Prostate gland (tissue), 2 donors: ENCODE results near the gene CUX1. TPM values are rescaled to one million over a fixed set of nuclear protein-coding genes. Genes with fewer than 3 reads are reported as not detected.
"Not testable (repeated sequence)": the region's sequence is repeated elsewhere in the genome, so short reads cannot be mapped to it uniquely, and the experiment has no call there.

ENCODE experiments used
- DNase-seq: peaks from one replicate; pipeline ENCODE4 v3.0.0-alpha.2; 2019; ENCODE audit warnings: low spot score
- H3K27ac ChIP-seq, 2 donors: fragments of 200-600 bp; sonication (generic); 2 replicates each; pipeline ENCODE4 v1.5.1; 2017 to 2019
- H3K27me3 ChIP-seq: fragments of 200-600 bp; sonication (generic); replicated peaks from 2 replicates; pipeline ENCODE4 v1.5.1; 2019; ENCODE audit not compliant: insufficient read depth
- H3K36me3 ChIP-seq, 2 donors: fragments of 200-600 bp; sonication (generic); 1 replicate in 1 of 2; 2 replicates in 1 of 2; pipeline versions ENCODE4 v1.5.1 to v1.8.1; 2017 to 2019
- H3K4me1 ChIP-seq: fragments of 200-600 bp; sonication (generic); replicated peaks from 2 replicates; pipeline ENCODE4 v1.5.1; 2019
- H3K4me3 ChIP-seq, 2 donors: fragments of 200-600 bp; sonication (generic); 2 replicates each; pipeline ENCODE4 v1.5.1; 2017 to 2019
- H3K9me3 ChIP-seq: fragments of 200-600 bp; sonication (generic); 2 replicates; pipeline ENCODE4 v1.5.1; 2017
- POLR2A ChIP-seq: fragments of 450-650 bp; IDR thresholded peaks from one replicate; pipeline ENCODE4 v1.6.1; 2016; ENCODE audit warnings: antibody characterized with exemption, mild to moderate bottlenecking
- POLR2AphosphoS5 ChIP-seq: sonication (generic); formaldehyde crosslinking; IDR thresholded peaks from one replicate; pipeline ENCODE4 v1.6.1; 2017; ENCODE audit warnings: antibody characterized with exemption
- WGBS: methylation state at CpG from one replicate; pipeline ENCODE4 v1.1.5; 2018; 5-methylcytosine and 5-hydroxymethylcytosine counted together
- intact Hi-C: fragments of 100-400 bp; cut with DNase I; formaldehyde crosslinking; loops from one replicate; pipeline ENCODE4 v1.14.2; 2022
- total RNA-seq, 2 donors: library from RNA; depleted of rRNA; stranded (reverse); fragments of >200 nt; gene quantifications; one replicate each; pipeline ENCODE4 v1.1.0, GENCODE V29; 2016
- TF ChIP-seq, protein P1 (sequence below), 4 experiments: fragments of 200-600 bp in 2 of 4; fragments of 450-650 bp in 2 of 4; sonication (generic) in 2 of 4; IDR thresholded peaks; 1 replicate in 3 of 4; 2 replicates in 1 of 4; pipeline ENCODE4 v1.5.1; 2016 to 2019; ENCODE audit warnings: antibody characterized with exemption in 4 of 4, mild to moderate bottlenecking in 2 of 4, moderate library complexity in 2 of 4

Gene CUX1
- total RNA-seq, 2 donors from 2014 or later = 96.3 to 99.2 TPM

DNA sequence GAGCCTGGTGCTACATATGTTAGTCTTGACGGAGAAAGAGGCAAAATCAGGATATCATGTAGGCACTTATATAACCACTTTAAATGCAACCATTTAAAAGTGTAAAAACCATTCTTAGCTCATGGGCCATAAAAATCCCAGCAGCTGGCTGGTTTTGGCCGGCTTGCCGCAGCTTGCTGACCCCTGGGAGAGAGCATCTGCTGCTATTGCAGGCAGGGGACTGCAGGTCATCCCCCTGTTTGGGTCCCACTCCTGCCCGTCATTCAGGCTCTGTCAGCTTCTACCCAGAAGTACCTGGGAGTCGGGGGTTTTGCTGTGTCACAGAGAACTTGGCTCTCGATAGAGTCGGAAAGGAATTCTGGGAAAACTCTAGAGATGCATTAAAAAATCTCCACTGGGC lies 187.4 kb downstream of the CUX1 start:
- H3K27me3 ChIP-seq = no peaks in the 10 kb centered on the region
- no peaks in the 10 kb centered on the region for H3K36me3 ChIP-seq
- H3K9me3 ChIP-seq = no peaks in the 10 kb centered on the region
- H3K4me1 ChIP-seq = no peaks in the 10 kb centered on the region
- TF ChIP-seq POLR2AphosphoS5 (no peak), POLR2A (no peak)
- TF ChIP-seq, protein P1, sequence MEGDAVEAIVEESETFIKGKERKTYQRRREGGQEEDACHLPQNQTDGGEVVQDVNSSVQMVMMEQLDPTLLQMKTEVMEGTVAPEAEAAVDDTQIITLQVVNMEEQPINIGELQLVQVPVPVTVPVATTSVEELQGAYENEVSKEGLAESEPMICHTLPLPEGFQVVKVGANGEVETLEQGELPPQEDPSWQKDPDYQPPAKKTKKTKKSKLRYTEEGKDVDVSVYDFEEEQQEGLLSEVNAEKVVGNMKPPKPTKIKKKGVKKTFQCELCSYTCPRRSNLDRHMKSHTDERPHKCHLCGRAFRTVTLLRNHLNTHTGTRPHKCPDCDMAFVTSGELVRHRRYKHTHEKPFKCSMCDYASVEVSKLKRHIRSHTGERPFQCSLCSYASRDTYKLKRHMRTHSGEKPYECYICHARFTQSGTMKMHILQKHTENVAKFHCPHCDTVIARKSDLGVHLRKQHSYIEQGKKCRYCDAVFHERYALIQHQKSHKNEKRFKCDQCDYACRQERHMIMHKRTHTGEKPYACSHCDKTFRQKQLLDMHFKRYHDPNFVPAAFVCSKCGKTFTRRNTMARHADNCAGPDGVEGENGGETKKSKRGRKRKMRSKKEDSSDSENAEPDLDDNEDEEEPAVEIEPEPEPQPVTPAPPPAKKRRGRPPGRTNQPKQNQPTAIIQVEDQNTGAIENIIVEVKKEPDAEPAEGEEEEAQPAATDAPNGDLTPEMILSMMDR (IDR thresholded peaks at IDR 0.05) = no peak
- WGBS = 77% methylated on average over 7 of the region's 7 CpGs
- no peak overlapping the region for H3K4me3 ChIP-seq
- no peak for DNase-seq
- intact Hi-C loops = no loop called here
- H3K27ac ChIP-seq = no peak overlapping the region

DNA sequence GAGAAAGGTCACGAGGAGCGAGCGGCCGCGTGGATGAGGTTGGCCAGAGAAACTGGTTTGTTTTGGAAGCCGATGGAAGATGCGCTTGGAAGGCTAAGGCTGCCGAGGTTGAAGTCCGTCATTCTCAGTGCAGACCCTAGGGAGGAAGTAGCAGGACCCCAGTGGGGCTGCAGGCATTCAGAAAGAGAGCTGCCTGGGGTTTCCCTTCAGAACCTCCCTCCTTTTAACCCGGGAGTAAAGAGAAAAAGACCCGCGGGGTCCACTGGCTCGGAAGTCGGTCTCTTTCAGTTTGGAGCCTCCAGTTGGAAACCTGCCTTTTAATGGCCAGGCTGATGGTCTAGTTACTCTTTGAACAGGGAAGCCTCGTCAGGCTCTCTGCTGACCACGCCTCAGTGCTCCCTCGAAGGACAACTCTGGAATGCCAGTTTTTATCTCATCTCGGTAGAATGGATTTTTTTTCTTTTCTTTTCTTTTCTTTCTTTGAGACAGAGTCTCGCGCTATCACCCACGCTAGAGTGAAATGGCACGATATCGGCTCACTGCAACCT lies 188.6 kb downstream of the CUX1 start:
- Histone ChIP-seq H3K36me3 (no peaks in the 10 kb centered on the region), H3K4me1 (no peaks in the 10 kb centered on the region), H3K9me3 (no peaks in the 10 kb centered on the region), H3K27me3 (no peaks in the 10 kb centered on the region), H3K4me3 (no peak overlapping the region), H3K27ac (no peak overlapping the region)
- no peak for TF ChIP-seq POLR2AphosphoS5
- TF ChIP-seq POLR2A = no peak
- TF ChIP-seq, protein P1 (IDR thresholded peaks at IDR 0.05) = no peak
- WGBS = 96% methylated on average over 23 of the region's 23 CpGs
- intact Hi-C loops = no loop called here
- DNase-seq = no peak

DNA sequence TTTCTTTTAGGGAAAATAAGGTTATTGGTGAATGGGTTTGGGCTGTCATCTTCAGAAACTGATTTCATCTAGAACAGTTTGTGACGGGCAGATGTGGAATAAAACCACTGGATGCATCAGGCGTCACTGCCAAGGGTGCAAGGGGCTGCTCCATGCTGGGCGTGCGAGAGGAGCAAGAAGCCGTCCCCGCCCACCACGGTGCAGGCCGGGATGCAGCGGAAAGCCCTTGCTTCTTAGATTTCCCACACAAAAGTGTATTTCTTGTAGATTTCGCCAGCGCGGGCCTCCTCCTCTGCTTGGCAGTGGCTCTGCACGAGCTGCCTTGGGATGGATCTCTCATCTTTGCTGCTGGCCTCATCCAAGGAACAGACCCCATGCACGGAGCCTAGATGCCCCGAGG lies 189.3 kb downstream of the CUX1 start:
- WGBS = 93% methylated on average over 15 of the region's 15 CpGs
- TF ChIP-seq POLR2AphosphoS5 (no peak), POLR2A (no peak)
- TF ChIP-seq, protein P1 (IDR thresholded peaks at IDR 0.05) = no peak
- H3K4me1 ChIP-seq = no peaks in the 10 kb centered on the region
- no peaks in the 10 kb centered on the region for H3K36me3 ChIP-seq
- no peak overlapping the region for H3K27ac ChIP-seq
- intact Hi-C loops = no loop called here
- H3K27me3 ChIP-seq = no peaks in the 10 kb centered on the region
- H3K4me3 ChIP-seq = no peak overlapping the region
- no peaks in the 10 kb centered on the region for H3K9me3 ChIP-seq
- no peak for DNase-seq

DNA sequence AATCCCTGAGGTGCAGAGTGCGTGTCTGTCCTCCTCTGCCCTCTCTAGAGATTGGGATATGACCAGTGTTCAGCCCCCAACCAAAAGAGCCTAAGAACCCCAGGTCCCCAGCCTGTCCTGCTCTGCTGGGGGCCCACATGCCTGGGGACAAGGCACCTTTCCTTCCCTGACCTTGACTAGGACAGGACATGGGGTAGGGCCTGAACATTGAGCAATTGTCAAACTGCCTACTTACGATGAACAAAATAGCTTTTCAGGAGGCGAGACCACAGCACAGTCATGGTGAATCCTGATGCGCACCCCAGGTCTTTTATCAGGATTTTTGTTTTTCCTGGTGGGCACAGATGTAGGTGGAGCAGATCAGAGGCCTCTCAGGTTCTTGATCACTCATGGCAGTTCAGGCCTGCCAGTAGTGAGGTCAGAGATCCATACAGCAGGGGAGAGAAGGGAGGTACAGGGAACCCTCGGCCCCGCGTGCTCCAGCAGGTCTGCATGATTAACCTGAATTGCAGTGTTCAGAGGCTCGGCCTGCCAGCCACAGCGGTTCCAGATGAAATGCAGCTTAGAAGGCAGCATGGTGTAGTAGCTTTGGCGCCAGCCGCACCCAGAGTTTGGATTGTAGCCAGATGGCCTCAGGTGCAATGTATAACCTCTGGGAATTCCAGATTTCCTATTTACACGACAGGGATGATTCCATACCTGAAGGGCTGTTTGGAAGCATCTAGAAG lies 191.3 kb downstream of the CUX1 start:
- H3K4me3 ChIP-seq = no peak overlapping the region
- H3K27me3 ChIP-seq = no peaks in the 10 kb centered on the region
- no peaks in the 10 kb centered on the region for H3K9me3 ChIP-seq
- no peaks in the 10 kb centered on the region for H3K4me1 ChIP-seq
- no peaks in the 10 kb centered on the region for H3K36me3 ChIP-seq
- intact Hi-C loops = no loop called here
- H3K27ac ChIP-seq = peak overlapping the region in 1 of 2 donors; percentile 13
- TF ChIP-seq, protein P1 (IDR thresholded peaks at IDR 0.05) = no peak
- TF ChIP-seq POLR2AphosphoS5 = no peak
- TF ChIP-seq POLR2A = no peak
- 63% methylated on average over 12 of the region's 12 CpGs for WGBS
- no peak for DNase-seq

DNA sequence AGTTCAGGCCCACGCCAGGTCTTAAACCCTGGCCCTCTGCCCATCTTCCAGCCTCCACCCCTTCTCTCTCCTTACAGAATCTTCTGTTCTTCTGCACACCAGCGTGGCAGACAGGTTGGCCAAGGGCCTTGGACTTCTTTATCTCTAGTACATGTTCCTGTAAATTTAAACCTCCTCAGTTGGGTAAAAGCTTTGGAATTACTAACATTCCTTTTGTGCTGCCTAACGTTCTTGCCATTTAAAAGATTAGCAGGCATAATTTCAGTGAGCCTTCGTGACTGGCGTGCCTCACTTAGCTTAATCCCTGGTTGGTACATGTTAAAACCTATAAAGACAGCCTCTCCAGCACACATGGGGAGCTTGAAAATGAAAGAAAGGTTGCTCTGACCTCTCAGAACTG lies 192.2 kb downstream of the CUX1 start:
- Histone ChIP-seq H3K9me3 (no peaks in the 10 kb centered on the region), H3K27me3 (no peaks in the 10 kb centered on the region), H3K36me3 (no peaks in the 10 kb centered on the region), H3K27ac (no peak overlapping the region), H3K4me3 (no peak overlapping the region), H3K4me1 (no peaks in the 10 kb centered on the region)
- DNase-seq = no peak
- WGBS = 36% methylated on average over 5 of the region's 5 CpGs
- intact Hi-C loops = no loop called here
- no peak for TF ChIP-seq POLR2AphosphoS5
- TF ChIP-seq POLR2A = no peak
- TF ChIP-seq, protein P1 (IDR thresholded peaks at IDR 0.05) = no peak

DNA sequence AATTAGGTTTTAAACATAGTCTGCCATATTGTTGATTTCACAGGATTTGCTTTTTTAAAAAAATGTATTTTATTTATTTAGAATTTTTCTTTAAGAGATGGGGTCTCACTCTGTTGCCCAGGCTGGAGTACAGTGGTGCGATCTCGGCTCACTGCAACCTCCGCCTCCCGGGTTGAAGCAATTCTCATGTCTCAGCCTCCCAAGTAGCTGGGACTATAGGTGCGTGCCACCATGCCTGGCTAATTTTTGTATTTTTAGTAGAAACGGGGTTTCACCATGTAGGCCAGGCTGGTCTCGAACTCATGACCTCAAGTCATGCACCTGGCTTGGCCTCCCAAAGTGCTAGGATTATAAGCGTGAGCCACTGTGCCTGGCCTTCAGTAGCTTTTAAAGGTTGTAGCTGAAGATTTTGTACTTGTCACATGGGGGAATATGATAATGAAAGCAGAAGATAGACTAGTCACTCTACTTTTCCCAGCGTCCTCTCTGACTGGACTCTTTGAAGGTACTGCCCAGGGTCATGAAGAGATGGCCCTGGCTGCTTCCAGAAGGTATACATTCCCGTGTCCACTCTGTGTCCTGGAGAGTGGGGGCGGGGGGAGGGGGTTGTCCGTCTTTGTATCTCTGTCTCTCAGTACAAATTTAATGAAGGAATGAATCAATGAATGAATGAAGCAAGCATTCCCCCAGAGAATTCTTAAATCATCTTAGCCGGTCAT lies 194.8 kb downstream of the CUX1 start:
- WGBS = 88% methylated on average over 13 of the region's 13 CpGs
- H3K4me1 ChIP-seq, H3K36me3 ChIP-seq, DNase-seq, H3K27ac ChIP-seq, H3K4me3 ChIP-seq, H3K9me3 ChIP-seq, intact Hi-C loops, H3K27me3 ChIP-seq: not testable (repeated sequence)
